Measurements from ENCODE around the gene LIPH. TPM values are rescaled to one million over a fixed set of nuclear protein-coding genes. Genes with fewer than 3 reads are reported as not detected.

Gene LIPH
- polyA plus RNA-seq, 1 donor from 2014 or later = 0.05 TPM

DNA sequence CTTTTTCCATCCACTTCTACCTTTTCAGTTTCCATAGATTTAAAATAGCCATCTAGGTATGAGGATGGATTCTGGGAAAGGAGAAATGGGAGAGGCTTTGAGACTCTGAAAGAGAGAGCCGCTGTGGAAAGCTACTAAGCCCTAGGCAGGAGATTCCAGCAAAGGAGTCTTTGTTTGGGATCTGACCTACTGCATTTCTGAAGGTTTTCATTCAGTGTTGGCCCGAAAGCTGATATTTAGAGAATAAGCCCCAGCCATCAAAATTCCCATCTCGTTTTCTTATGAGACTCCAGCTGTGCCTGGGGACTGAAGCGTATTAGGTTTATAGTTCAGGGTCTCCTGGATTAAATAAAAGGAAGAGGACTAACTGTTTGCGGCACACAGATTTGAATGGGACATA, 19.5 kb downstream of the LIPH start:
- Histone ChIP-seq H3K36me3 (ENCODE audit: insufficient read depth, low read length) (no peaks in the 10 kb centered on the region), H3F3A (ENCODE audit: insufficient read depth, low read length, poor library complexity, severe bottlenecking) (no peaks in the 10 kb centered on the region), H3K4me2 (ENCODE audit: low read length) (no peak overlapping the region), H3K9me3 (ENCODE audit: low read length) (no peaks in the 10 kb centered on the region), H2AFZ (ENCODE audit: low read depth, low read length) (no peak overlapping the region), H3K27ac (ENCODE audit: low read length) (no peak overlapping the region), H3K4me3 (ENCODE audit: low read length) (no peak overlapping the region), H3K9ac (ENCODE audit: low read length) (no peak overlapping the region), H3K79me2 (replicated peaks; ENCODE audit: insufficient read depth, low read length) (no peaks in the 10 kb centered on the region), H4K20me1 (ENCODE audit: insufficient read depth) (no peaks in the 10 kb centered on the region), H3K27me3 (ENCODE audit: insufficient read depth, low read depth, low read length) (no peaks in the 10 kb centered on the region), H3K9me2 (ENCODE audit: insufficient read depth, low read length) (no peaks in the 10 kb centered on the region)
- TF ChIP-seq RAD21 (conservative IDR thresholded peaks at IDR 0.05) = no peak
- TF ChIP-seq TAF1 (IDR thresholded peaks at IDR 0.05; ENCODE audit: low read depth) = no peak
- TF ChIP-seq EP300 (conservative IDR thresholded peaks at IDR 0.05; ENCODE audit: poor library complexity, severe bottlenecking) = no peak
- TF ChIP-seq EZH2 (IDR thresholded peaks at IDR 0.05; ENCODE audit: borderline replicate concordance, insufficient read depth, low read length, poor library complexity, severe bottlenecking) = no peak
- TF ChIP-seq, protein P1, sequence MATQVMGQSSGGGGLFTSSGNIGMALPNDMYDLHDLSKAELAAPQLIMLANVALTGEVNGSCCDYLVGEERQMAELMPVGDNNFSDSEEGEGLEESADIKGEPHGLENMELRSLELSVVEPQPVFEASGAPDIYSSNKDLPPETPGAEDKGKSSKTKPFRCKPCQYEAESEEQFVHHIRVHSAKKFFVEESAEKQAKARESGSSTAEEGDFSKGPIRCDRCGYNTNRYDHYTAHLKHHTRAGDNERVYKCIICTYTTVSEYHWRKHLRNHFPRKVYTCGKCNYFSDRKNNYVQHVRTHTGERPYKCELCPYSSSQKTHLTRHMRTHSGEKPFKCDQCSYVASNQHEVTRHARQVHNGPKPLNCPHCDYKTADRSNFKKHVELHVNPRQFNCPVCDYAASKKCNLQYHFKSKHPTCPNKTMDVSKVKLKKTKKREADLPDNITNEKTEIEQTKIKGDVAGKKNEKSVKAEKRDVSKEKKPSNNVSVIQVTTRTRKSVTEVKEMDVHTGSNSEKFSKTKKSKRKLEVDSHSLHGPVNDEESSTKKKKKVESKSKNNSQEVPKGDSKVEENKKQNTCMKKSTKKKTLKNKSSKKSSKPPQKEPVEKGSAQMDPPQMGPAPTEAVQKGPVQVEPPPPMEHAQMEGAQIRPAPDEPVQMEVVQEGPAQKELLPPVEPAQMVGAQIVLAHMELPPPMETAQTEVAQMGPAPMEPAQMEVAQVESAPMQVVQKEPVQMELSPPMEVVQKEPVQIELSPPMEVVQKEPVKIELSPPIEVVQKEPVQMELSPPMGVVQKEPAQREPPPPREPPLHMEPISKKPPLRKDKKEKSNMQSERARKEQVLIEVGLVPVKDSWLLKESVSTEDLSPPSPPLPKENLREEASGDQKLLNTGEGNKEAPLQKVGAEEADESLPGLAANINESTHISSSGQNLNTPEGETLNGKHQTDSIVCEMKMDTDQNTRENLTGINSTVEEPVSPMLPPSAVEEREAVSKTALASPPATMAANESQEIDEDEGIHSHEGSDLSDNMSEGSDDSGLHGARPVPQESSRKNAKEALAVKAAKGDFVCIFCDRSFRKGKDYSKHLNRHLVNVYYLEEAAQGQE (IDR thresholded peaks at IDR 0.05; ENCODE audit: borderline replicate concordance) = no peak
- no peak for TF ChIP-seq SMC3 (conservative IDR thresholded peaks at IDR 0.05; ENCODE audit: poor library complexity)
- TF ChIP-seq MXI1 (conservative IDR thresholded peaks at IDR 0.05; ENCODE audit: poor library complexity, severe bottlenecking) = no peak
- TF ChIP-seq, protein P2, sequence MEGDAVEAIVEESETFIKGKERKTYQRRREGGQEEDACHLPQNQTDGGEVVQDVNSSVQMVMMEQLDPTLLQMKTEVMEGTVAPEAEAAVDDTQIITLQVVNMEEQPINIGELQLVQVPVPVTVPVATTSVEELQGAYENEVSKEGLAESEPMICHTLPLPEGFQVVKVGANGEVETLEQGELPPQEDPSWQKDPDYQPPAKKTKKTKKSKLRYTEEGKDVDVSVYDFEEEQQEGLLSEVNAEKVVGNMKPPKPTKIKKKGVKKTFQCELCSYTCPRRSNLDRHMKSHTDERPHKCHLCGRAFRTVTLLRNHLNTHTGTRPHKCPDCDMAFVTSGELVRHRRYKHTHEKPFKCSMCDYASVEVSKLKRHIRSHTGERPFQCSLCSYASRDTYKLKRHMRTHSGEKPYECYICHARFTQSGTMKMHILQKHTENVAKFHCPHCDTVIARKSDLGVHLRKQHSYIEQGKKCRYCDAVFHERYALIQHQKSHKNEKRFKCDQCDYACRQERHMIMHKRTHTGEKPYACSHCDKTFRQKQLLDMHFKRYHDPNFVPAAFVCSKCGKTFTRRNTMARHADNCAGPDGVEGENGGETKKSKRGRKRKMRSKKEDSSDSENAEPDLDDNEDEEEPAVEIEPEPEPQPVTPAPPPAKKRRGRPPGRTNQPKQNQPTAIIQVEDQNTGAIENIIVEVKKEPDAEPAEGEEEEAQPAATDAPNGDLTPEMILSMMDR (IDR thresholded peaks at IDR 0.05; ENCODE audit: poor library complexity, severe bottlenecking) = no peak
- TF ChIP-seq POLR2AphosphoS5 (IDR thresholded peaks at IDR 0.05) = no peak

DNA sequence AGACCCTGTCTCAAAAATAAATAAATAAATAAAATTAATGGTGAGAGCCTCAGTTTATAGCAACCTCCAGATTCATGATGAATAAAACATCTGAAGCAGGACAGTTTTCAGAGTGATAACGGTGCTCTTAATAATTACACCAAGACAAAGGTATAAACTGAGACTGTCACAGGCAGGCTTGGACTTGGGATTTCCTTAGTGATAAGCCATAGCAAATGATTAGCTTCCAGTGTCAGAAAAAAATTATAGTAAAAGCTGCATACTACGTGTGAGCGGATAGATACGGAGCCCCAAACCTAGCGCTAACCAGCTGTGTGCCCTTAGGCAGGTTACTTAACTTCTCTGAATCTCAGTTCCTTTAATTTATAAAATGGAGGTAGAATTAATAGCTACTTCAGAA, 21.5 kb downstream of the LIPH start:
- Histone ChIP-seq H3K4me2 (ENCODE audit: low read length) (no peak overlapping the region), H3K27ac (ENCODE audit: low read length) (no peak overlapping the region), H4K20me1 (ENCODE audit: insufficient read depth) (no peaks in the 10 kb centered on the region), H3K9ac (ENCODE audit: low read length) (no peak overlapping the region), H3K9me3 (ENCODE audit: low read length) (no peaks in the 10 kb centered on the region), H3K36me3 (ENCODE audit: insufficient read depth, low read length) (no peaks in the 10 kb centered on the region), H3K9me2 (ENCODE audit: insufficient read depth, low read length) (no peaks in the 10 kb centered on the region), H3F3A (ENCODE audit: insufficient read depth, low read length, poor library complexity, severe bottlenecking) (no peaks in the 10 kb centered on the region), H2AFZ (ENCODE audit: low read depth, low read length) (no peak overlapping the region), H3K27me3 (ENCODE audit: insufficient read depth, low read depth, low read length) (no peaks in the 10 kb centered on the region), H3K79me2 (replicated peaks; ENCODE audit: insufficient read depth, low read length) (no peaks in the 10 kb centered on the region), H3K4me3 (ENCODE audit: low read length) (no peak overlapping the region)
- no peak for TF ChIP-seq EP300 (conservative IDR thresholded peaks at IDR 0.05; ENCODE audit: poor library complexity, severe bottlenecking)
- no peak for TF ChIP-seq RAD21 (conservative IDR thresholded peaks at IDR 0.05)

DNA sequence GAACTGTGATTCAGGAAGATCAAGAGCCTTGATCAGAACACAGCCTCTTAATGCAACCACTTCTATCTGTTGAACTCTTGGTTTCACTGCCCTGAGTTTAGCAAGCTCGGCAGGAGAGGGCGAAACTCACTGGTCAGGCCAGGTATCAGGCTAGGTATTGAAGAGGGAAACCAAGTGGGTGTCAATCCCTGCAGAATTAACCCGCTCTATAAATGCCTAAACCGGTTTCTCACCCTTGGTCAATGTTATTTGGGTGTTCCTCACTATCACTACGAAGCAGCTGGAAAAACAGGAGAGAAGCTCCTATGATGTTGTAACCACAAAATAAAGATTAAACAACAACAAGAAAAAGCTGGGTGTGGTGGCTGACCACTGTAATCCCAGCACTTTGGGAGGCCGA, 23.9 kb downstream of the LIPH start:
- H3F3A ChIP-seq (ENCODE audit: insufficient read depth, low read length, poor library complexity, severe bottlenecking) = no peaks in the 10 kb centered on the region
- H3K27me3 ChIP-seq (ENCODE audit: insufficient read depth, low read depth, low read length) = no peaks in the 10 kb centered on the region
- no peak overlapping the region for H3K4me2 ChIP-seq (ENCODE audit: low read length)
- H3K27ac ChIP-seq (ENCODE audit: low read length) = no peak overlapping the region
- H3K9ac ChIP-seq (ENCODE audit: low read length) = no peak overlapping the region
- H3K9me3 ChIP-seq (ENCODE audit: low read length) = no peaks in the 10 kb centered on the region
- H3K79me2 ChIP-seq (replicated peaks; ENCODE audit: insufficient read depth, low read length) = no peaks in the 10 kb centered on the region
- no peak for TF ChIP-seq EP300 (conservative IDR thresholded peaks at IDR 0.05; ENCODE audit: poor library complexity, severe bottlenecking)
- no peak for TF ChIP-seq POLR2AphosphoS5 (IDR thresholded peaks at IDR 0.05)
- TF ChIP-seq MXI1 (conservative IDR thresholded peaks at IDR 0.05; ENCODE audit: poor library complexity, severe bottlenecking) = no peak
- TF ChIP-seq RAD21 (conservative IDR thresholded peaks at IDR 0.05) = no peak
- TF ChIP-seq, protein P1 (IDR thresholded peaks at IDR 0.05; ENCODE audit: borderline replicate concordance) = no peak
- TF ChIP-seq SMC3 (conservative IDR thresholded peaks at IDR 0.05; ENCODE audit: poor library complexity) = no peak
- no peak for TF ChIP-seq EZH2 (IDR thresholded peaks at IDR 0.05; ENCODE audit: borderline replicate concordance, insufficient read depth, low read length, poor library complexity, severe bottlenecking)
- TF ChIP-seq, protein P2 (IDR thresholded peaks at IDR 0.05; ENCODE audit: poor library complexity, severe bottlenecking) = no peak
- TF ChIP-seq TAF1 (IDR thresholded peaks at IDR 0.05; ENCODE audit: low read depth) = no peak
- no peaks in the 10 kb centered on the region for H4K20me1 ChIP-seq (ENCODE audit: insufficient read depth)
- H2AFZ ChIP-seq (ENCODE audit: low read depth, low read length) = no peak overlapping the region
- H3K4me3 ChIP-seq (ENCODE audit: low read length) = no peak overlapping the region
- no peaks in the 10 kb centered on the region for H3K9me2 ChIP-seq (ENCODE audit: insufficient read depth, low read length)
- H3K36me3 ChIP-seq (ENCODE audit: insufficient read depth, low read length) = no peaks in the 10 kb centered on the region

Data from neural cell (in vitro differentiated cells).